IPS-NIHi7 (cell line): ENCODE data around the gene SRL.
A peak's percentile ranks its signal among the peaks of the same experiment; 100 is the strongest.

Source experiments
- DNase-seq: peaks from one replicate; pipeline ENCODE4 v3.0.0; 2012; ENCODE audit warnings: mixed read lengths; ENCODE audit errors: extremely low spot score

The SRL gene

GRCh38 chr16:4202615-4203345 is 39.1 kb downstream of the SRL start:
- no peak for DNase-seq

- no peak for DNase-seq
Measured at GRCh38 chr16:4200781-4201137, 41.1 kb downstream of the SRL start.

- DNase-seq, result peak; percentile 78
Measured at GRCh38 chr16:4200000-4200780, 41.7 kb downstream of the SRL start.

GRCh38 chr16:4198816-4199215 is 43.1 kb downstream of the SRL start:
- DNase-seq, result no peak

- DNase-seq, result no peak
Measured at GRCh38 chr16:4194661-4195060, 47.2 kb downstream of the SRL start.

GRCh38 chr16:4193920-4194319 is 48.0 kb downstream of the SRL start:
- DNase-seq, result no peak

- no peak for DNase-seq
Measured at GRCh38 chr16:4192206-4192605, 49.7 kb downstream of the SRL start.

GRCh38 chr16:4190712-4191333 is 51.1 kb downstream of the SRL start:
- DNase-seq, result no peak

- no peak for DNase-seq
Measured at GRCh38 chr16:4190086-4190485, 51.8 kb downstream of the SRL start.

GRCh38 chr16:4184038-4184702 is 57.7 kb downstream of the SRL start:
- DNase-seq, result no peak

- DNase-seq, result peak; percentile 99
Measured at GRCh38 chr16:4183237-4184037, 58.4 kb downstream of the SRL start.

GRCh38 chr16:4182581-4183236 is 59.2 kb downstream of the SRL start:
- DNase-seq, result no peak

- no peak for DNase-seq
Measured at GRCh38 chr16:4180511-4180910, 61.4 kb downstream of the SRL start.

GRCh38 chr16:4179763-4180260 is 62.1 kb downstream of the SRL start:
- DNase-seq, result no peak

GRCh38 chr16:4179020-4179419 is 62.9 kb downstream of the SRL start:
- no peak for DNase-seq

GRCh38 chr16:4178468-4179010 is 63.3 kb downstream of the SRL start:
- DNase-seq, result no peak

GRCh38 chr16:4176906-4177417 is 64.9 kb downstream of the SRL start:
- DNase-seq, result peak; percentile 42

- no peak for DNase-seq
Measured at GRCh38 chr16:4175849-4176248, 66.0 kb downstream of the SRL start.

GRCh38 chr16:4172070-4172469 is 69.8 kb downstream of the SRL start:
- no peak for DNase-seq

GRCh38 chr16:4169415-4169814 is 72.5 kb downstream of the SRL start:
- no peak for DNase-seq
